GM12878 (cell line): ENCODE results near the gene ADAM19. TPM values are rescaled to one million over a fixed set of nuclear protein-coding genes. Genes with fewer than 3 reads are reported as not detected.

Experiments used
- ATF7 ChIP-seq: fragments of 450-650 bp; IDR thresholded peaks from 2 replicates; pipeline ENCODE4 v1.6.1; 2016; ENCODE audit warnings: low read depth, mild to moderate bottlenecking
- BHLHE40 ChIP-seq, 2 experiments: fragments of 450-650 bp in 1 of 2; IDR thresholded peaks; 2 replicates each; pipeline ENCODE4 v1.6.1; 2011 to 2017; ENCODE audit warnings: low read depth in 2 of 2, borderline replicate concordance in 1 of 2, improper control_type of control experiment in 1 of 2, low read length in 1 of 2, mild to moderate bottlenecking in 1 of 2
- CBX3 ChIP-seq: fragments of 200-600 bp; sonication (generic); IDR thresholded peaks from 2 replicates; pipeline ENCODE4 v1.6.1; 2016; ENCODE audit warnings: low read depth, borderline replicate concordance
- CBX5 ChIP-seq: sonication (generic); IDR thresholded peaks from 2 replicates; pipeline ENCODE4 v1.6.1; 2016; ENCODE audit warnings: low read depth, moderate library complexity, mild to moderate bottlenecking, inconsistent platforms
- CHD2 ChIP-seq: IDR thresholded peaks from 2 replicates; pipeline ENCODE4 v1.6.1; 2011; ENCODE audit warnings: low read depth, low read length, improper control_type of control experiment, borderline replicate concordance
- CREM ChIP-seq: IDR thresholded peaks from 2 replicates; pipeline ENCODE4 v1.6.1; 2014; ENCODE audit warnings: antibody characterized with exemption, low read depth
- EED ChIP-seq: sonication (generic); IDR thresholded peaks from 2 replicates; pipeline ENCODE4 v1.6.1; 2016; ENCODE audit warnings: antibody characterized with exemption, low read depth
- ESRRA ChIP-seq: IDR thresholded peaks from 2 replicates; pipeline ENCODE4 v1.6.1; 2012; ENCODE audit warnings: mild to moderate bottlenecking, low read length, improper control_type of control experiment
- EZH2 ChIP-seq: IDR thresholded peaks from 2 replicates; pipeline ENCODE4 v1.6.1; 2012; ENCODE audit warnings: low read depth, mild to moderate bottlenecking, control low read depth, inconsistent platforms, low read length, borderline replicate concordance; ENCODE audit not compliant: control insufficient read depth
- GATAD2B ChIP-seq: fragments of 450-650 bp; conservative IDR thresholded peaks from 2 replicates; pipeline ENCODE4 v1.6.1; 2017; ENCODE audit warnings: low read depth, mild to moderate bottlenecking, moderate library complexity
- IKZF1 ChIP-seq: fragments of 450-650 bp; conservative IDR thresholded peaks from 2 replicates; pipeline ENCODE4 v1.6.1; 2017; ENCODE audit warnings: antibody characterized with exemption, mild to moderate bottlenecking
- IKZF2 ChIP-seq, 2 experiments: fragments of 450-650 bp; IDR thresholded peaks; 2 replicates each; pipeline ENCODE4 v1.6.1; 2017; ENCODE audit warnings: mild to moderate bottlenecking in 2 of 2, moderate library complexity in 2 of 2
- LARP7 ChIP-seq: fragments of 450-650 bp; IDR thresholded peaks from 2 replicates; pipeline ENCODE4 v1.6.1; 2017; ENCODE audit warnings: mild to moderate bottlenecking
- MEF2B ChIP-seq: fragments of 450-650 bp; IDR thresholded peaks from 2 replicates; pipeline ENCODE4 v1.6.1; 2018; ENCODE audit warnings: mild to moderate bottlenecking, moderate library complexity; ENCODE audit not compliant: partially characterized antibody, poor library complexity, severe bottlenecking
- MTA3 ChIP-seq: IDR thresholded peaks from 2 replicates; pipeline ENCODE4 v1.6.1; 2012; ENCODE audit warnings: low read length, inconsistent platforms, borderline replicate concordance
- NFXL1 ChIP-seq: fragments of 450-650 bp; IDR thresholded peaks from 2 replicates; pipeline ENCODE4 v1.6.1; 2017; ENCODE audit warnings: antibody characterized with exemption, mild to moderate bottlenecking, borderline replicate concordance
- PAX5 ChIP-seq: IDR thresholded peaks from 2 replicates; pipeline ENCODE4 v1.6.1; 2011; ENCODE audit warnings: low read depth, low read length, borderline replicate concordance
- SMAD1 ChIP-seq: fragments of 450-650 bp; IDR thresholded peaks from 2 replicates; pipeline ENCODE4 v1.6.1; 2018; ENCODE audit warnings: mild to moderate bottlenecking, low read depth; ENCODE audit not compliant: partially characterized antibody
- TBL1XR1 ChIP-seq: IDR thresholded peaks from 2 replicates; pipeline ENCODE4 v1.6.1; 2012; ENCODE audit warnings: low read depth, low read length, improper control_type of control experiment
- TCF3 ChIP-seq: IDR thresholded peaks from 2 replicates; pipeline ENCODE4 v1.6.1; 2012; ENCODE audit warnings: low read depth, mild to moderate bottlenecking, low read length, borderline replicate concordance; ENCODE audit not compliant: insufficient read depth
- WRNIP1 ChIP-seq: IDR thresholded peaks from 2 replicates; pipeline ENCODE4 v1.6.1; 2011; ENCODE audit warnings: low read depth, low read length, improper control_type of control experiment, borderline replicate concordance
- YY1 ChIP-seq: IDR thresholded peaks from 2 replicates; pipeline ENCODE4 v1.6.1; 2011; ENCODE audit warnings: low read depth, mild to moderate bottlenecking, low read length
- ZBED1 ChIP-seq: IDR thresholded peaks from 2 replicates; pipeline ENCODE4 v1.6.1; 2016; ENCODE audit warnings: borderline replicate concordance
- ZNF384 ChIP-seq: IDR thresholded peaks from 2 replicates; pipeline ENCODE4 v1.6.1; 2012; ENCODE audit warnings: low read depth, mild to moderate bottlenecking, low read length, improper control_type of control experiment, borderline replicate concordance
- polyA plus RNA-seq, 11 experiments: library from polyadenylated mRNA; depleted of rRNA in 4 of 11; unstranded in 6 of 11; stranded (reverse) in 5 of 11; fragments of >200 nt; fragmentation: Nextera tagmentation in 4 of 11; fragmentation: Illumina TruSeq in 1 of 11; extraction: Ambion mirVana in 4 of 11; extraction: Trizol in 1 of 11; gene quantifications; 1 replicate in 1 of 11; 2 replicates in 10 of 11; pipeline versions ENCODE4 v1.2.1 to v1.2.3, GENCODE V29; 2011 to 2016; ENCODE audit warnings: inconsistent platforms in 2 of 11, missing spikeins in 2 of 11, low read depth in 1 of 11
- total RNA-seq, 4 experiments: library from RNA; depleted of rRNA in 3 of 4; stranded (reverse); fragments of >200 nt in 3 of 4; fragmentation: Illumina TruSeq in 1 of 4; extraction: Trizol in 1 of 4; gene quantifications; 2 replicates each; pipeline versions ENCODE4 v1.2.1 to v1.2.3, GENCODE V29; 2013 to 2021
- TF ChIP-seq, protein P1 (sequence below): fragments of 450-650 bp; IDR thresholded peaks from 2 replicates; pipeline ENCODE4 v1.6.1; 2016; ENCODE audit warnings: mild to moderate bottlenecking
- TF ChIP-seq, protein P2 (sequence below): fragments of 450-650 bp; IDR thresholded peaks from 2 replicates; pipeline ENCODE4 v1.6.1; 2017; ENCODE audit warnings: mild to moderate bottlenecking, moderate library complexity

Gene ADAM19
- total and polyA plus RNA-seq, 10 of the 15 experiments (the other 5 are each of a cell fraction or from before 2014, with no cell fraction given) = 16.0 to 92.8 (median 44.7) TPM

DNA sequence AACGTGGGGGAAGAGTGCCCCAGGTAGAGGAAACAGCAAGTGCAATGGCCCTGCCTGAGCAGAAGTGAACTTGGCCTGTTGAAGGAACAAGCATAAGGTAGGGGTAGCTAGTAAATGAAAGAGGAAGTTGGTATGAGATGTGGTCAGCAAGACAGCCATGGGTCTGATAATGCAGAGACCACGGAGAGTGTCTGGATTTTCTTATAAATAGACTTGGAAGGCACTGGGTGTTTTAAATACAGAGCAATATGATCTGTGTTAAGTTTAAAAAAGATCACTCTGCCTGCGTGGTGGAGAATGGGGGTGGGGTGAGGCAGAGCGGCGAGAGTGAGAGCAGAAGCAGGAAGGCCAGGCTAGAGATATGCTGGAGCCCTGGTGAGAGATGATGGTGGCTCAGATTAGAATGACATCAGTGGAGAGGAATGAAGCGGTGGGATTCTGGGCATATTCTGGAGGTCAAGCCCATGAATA, 4.2 kb downstream of the ADAM19 start (continued):
- TF ChIP-seq BHLHE40 (IDR thresholded peaks at IDR 0.05; ENCODE audit: borderline replicate concordance in 1 of 2, low read depth in 2 of 2, low read length in 1 of 2) (peak in 1 of 2 experiments; percentile 53; a peak in 1 of 4 replicates), ESRRA (no peak), EED (peak; percentile 94), IKZF2 (IDR thresholded peaks at IDR 0.05) (peak; percentile 87 to 91), MEF2B (peak; percentile 68), TCF3 (0 out of 2 replicates have a peak, but pooled peaks have one; percentile 24), CHD2 (peak; percentile 57; the same call in 1 of the 2 replicates), CBX3 (no peak), IKZF1 (peak; percentile 88), EZH2 (no peak), SMAD1 (no peak), NFXL1 (no peak), ZNF384 (no peak), TBL1XR1 (peak; percentile 44; the same call in 1 of the 2 replicates), WRNIP1 (no peak; the same call in 1 of the 2 replicates), LARP7 (no peak), GATAD2B (peak; percentile 65; the same call in 1 of the 2 replicates), CBX5 (peak; percentile 61; the same call in 1 of the 2 replicates), ATF7 (peak; percentile 67), CREM (no peak), MTA3 (no peak), PAX5 (peak; percentile 81; the same call in 1 of the 2 replicates), ZBED1 (peak; percentile 68; the same call in 1 of the 2 replicates), YY1 (peak; percentile 64)
- TF ChIP-seq, protein P1, sequence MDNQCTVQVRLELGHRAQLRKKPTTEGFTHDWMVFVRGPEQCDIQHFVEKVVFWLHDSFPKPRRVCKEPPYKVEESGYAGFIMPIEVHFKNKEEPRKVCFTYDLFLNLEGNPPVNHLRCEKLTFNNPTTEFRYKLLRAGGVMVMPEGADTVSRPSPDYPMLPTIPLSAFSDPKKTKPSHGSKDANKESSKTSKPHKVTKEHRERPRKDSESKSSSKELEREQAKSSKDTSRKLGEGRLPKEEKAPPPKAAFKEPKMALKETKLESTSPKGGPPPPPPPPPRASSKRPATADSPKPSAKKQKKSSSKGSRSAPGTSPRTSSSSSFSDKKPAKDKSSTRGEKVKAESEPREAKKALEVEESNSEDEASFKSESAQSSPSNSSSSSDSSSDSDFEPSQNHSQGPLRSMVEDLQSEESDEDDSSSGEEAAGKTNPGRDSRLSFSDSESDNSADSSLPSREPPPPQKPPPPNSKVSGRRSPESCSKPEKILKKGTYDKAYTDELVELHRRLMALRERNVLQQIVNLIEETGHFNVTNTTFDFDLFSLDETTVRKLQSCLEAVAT = no peak; the same call in 1 of the 2 replicates
- TF ChIP-seq, protein P2, sequence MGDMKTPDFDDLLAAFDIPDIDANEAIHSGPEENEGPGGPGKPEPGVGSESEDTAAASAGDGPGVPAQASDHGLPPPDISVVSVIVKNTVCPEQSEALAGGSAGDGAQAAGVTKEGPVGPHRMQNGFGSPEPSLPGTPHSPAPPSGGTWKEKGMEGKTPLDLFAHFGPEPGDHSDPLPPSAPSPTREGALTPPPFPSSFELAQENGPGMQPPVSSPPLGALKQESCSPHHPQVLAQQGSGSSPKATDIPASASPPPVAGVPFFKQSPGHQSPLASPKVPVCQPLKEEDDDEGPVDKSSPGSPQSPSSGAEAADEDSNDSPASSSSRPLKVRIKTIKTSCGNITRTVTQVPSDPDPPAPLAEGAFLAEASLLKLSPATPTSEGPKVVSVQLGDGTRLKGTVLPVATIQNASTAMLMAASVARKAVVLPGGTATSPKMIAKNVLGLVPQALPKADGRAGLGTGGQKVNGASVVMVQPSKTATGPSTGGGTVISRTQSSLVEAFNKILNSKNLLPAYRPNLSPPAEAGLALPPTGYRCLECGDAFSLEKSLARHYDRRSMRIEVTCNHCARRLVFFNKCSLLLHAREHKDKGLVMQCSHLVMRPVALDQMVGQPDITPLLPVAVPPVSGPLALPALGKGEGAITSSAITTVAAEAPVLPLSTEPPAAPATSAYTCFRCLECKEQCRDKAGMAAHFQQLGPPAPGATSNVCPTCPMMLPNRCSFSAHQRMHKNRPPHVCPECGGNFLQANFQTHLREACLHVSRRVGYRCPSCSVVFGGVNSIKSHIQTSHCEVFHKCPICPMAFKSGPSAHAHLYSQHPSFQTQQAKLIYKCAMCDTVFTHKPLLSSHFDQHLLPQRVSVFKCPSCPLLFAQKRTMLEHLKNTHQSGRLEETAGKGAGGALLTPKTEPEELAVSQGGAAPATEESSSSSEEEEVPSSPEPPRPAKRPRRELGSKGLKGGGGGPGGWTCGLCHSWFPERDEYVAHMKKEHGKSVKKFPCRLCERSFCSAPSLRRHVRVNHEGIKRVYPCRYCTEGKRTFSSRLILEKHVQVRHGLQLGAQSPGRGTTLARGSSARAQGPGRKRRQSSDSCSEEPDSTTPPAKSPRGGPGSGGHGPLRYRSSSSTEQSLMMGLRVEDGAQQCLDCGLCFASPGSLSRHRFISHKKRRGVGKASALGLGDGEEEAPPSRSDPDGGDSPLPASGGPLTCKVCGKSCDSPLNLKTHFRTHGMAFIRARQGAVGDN = peak; percentile 35; the same call in 1 of the 2 replicates
